Mucosa of descending colon (tissue), 3 donors: ENCODE measurements around the gene CDO1. TPM values are rescaled to one million over a fixed set of nuclear protein-coding genes. Genes with fewer than 3 reads are reported as not detected.

Experiments used
- ATAC-seq: fragments of 200-7000 bp; cut with Tn5 transposase; one replicate; pipeline ENCODE4 v1.9.1; 2020; ENCODE audit warnings: mild to moderate bottlenecking, moderate library complexity
- DNase-seq, 3 donors: peaks; one replicate each; pipeline ENCODE4 v3.0.0-alpha.2; 2020
- H3K36me3 ChIP-seq: fragments of 200-600 bp; one replicate; pipeline ENCODE4 v1.8.0; 2021; ENCODE audit warnings: low read depth, mild to moderate bottlenecking
- H3K4me1 ChIP-seq: fragments of 200-600 bp; one replicate; pipeline ENCODE4 v1.8.0; 2021; ENCODE audit warnings: low read depth, mild to moderate bottlenecking
- H3K4me3 ChIP-seq: fragments of 200-600 bp; one replicate; pipeline ENCODE4 v1.8.0; 2021; ENCODE audit warnings: mild to moderate bottlenecking
- H3K9me3 ChIP-seq: fragments of 200-600 bp; one replicate; pipeline ENCODE4 v1.8.0; 2021; ENCODE audit warnings: mild to moderate bottlenecking
- intact Hi-C, 2 donors: fragments of 100-400 bp; cut with DNase I in 1 of 2; cut with micrococcal nuclease in 1 of 2; formaldehyde crosslinking; loops; one replicate each; pipeline versions ENCODE4 v1.11.0 to v1.11.1; 2022; cut with DNase I, micrococcal nuclease
- long read RNA-seq, 2 donors: library from polyadenylated mRNA; unstranded; transcript quantifications; one replicate each; pipeline ENCODE4 v2.0.0, GENCODE V29; 2019 to 2021
- total RNA-seq, 3 donors: library from RNA; stranded (reverse); fragmentation: NEBNext Ultra II Directional in 2 of 3; extraction: Animal tissue kit (Norgen Biotek cat#: 25700) in 2 of 3; gene quantifications; one replicate each; pipeline versions ENCODE4 v1.2.1 to v1.2.4, GENCODE V29; 2021 to 2023
- TF ChIP-seq, protein P1 (sequence below): fragments of 200-600 bp; IDR thresholded peaks from one replicate; pipeline ENCODE4 v1.8.0; 2022; ENCODE audit warnings: antibody characterized with exemption, mild to moderate bottlenecking
- donor health status: DM: no; HTN: no; CAD: no; lungs with moderate emphysema.
- donor health status: DM: no; HTN: no; CAD: no.
- donor health status: DM: no; HTN: yes; CAD: no.

The CDO1 gene
- total RNA-seq: 1 to 10 TPM in 2 of 3 donors, not detected in 1; 2.0 to 3.0 TPM
- long read RNA-seq, donor 1, partial matches to known transcripts: 0 of 2 reads
- long read RNA-seq, donor 1, other reads (novel, unspliced or antisense): 1 of 2 reads
- long read RNA-seq, donor 2, partial matches to known transcripts: 0 of 1 reads
- long read RNA-seq, donor 2, other reads (novel, unspliced or antisense): 0 of 1 reads

DNA sequence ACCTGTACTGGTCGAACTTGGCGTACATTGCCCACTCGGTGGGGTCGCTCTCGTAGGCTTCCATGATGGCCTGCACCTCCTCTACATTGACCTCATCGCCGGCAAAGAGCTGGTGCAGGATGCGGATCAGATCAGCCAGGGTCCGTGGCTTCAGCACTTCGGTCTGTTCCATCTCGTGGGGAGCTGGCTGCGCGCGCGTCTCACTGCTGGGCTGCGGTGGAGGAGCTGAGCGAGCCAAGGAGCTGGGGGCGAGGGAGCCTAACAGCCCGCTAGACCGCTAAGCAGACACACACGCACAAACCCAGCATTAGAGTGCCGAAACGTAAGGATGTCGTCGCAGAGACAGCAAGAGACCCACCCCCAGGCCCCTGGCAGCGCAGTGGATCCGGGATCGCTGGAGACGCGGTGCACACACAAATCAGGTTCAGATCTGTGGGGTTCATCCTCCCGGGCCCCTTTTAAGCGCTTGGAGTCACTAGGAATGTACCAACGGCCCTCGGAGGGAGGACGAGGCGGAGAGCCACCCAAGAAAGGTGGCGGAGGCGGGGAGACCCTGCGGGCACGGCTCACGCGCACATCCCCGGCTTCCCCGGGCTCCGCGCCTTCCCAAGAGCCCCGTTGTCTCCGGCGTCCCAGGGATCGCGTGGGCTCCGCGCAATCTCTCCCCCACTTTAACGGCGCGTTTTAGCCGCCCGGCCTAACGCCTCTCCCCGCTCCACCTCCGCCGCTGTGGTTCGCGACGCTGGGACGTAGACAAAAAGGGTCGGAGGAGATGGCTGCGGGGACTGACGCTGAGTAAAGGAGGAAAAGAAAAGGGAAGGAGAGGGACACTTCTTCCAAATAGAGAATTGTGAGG, at the start of gene CDO1:
Gene CDO1, minus strand, starts transcription at position 434 of the 856 bp plus-strand sequence. Its CDS starts 262 bp downstream, at position 172.
- no peaks in the 10 kb centered on the region for H3K36me3 ChIP-seq
- H3K4me3 ChIP-seq: no peak within 1 kb of the TSS
- peak in 2 of 3 donors; percentile 22 to 54 for DNase-seq
- intact Hi-C loops: no loop called here
- TF ChIP-seq, protein P1, sequence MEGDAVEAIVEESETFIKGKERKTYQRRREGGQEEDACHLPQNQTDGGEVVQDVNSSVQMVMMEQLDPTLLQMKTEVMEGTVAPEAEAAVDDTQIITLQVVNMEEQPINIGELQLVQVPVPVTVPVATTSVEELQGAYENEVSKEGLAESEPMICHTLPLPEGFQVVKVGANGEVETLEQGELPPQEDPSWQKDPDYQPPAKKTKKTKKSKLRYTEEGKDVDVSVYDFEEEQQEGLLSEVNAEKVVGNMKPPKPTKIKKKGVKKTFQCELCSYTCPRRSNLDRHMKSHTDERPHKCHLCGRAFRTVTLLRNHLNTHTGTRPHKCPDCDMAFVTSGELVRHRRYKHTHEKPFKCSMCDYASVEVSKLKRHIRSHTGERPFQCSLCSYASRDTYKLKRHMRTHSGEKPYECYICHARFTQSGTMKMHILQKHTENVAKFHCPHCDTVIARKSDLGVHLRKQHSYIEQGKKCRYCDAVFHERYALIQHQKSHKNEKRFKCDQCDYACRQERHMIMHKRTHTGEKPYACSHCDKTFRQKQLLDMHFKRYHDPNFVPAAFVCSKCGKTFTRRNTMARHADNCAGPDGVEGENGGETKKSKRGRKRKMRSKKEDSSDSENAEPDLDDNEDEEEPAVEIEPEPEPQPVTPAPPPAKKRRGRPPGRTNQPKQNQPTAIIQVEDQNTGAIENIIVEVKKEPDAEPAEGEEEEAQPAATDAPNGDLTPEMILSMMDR: no peak
- peak; percentile 45 for ATAC-seq
- no peaks in the 10 kb centered on the region for H3K9me3 ChIP-seq
- H3K4me1 ChIP-seq: peaks cover 8% of the 10 kb centered on the region

DNA sequence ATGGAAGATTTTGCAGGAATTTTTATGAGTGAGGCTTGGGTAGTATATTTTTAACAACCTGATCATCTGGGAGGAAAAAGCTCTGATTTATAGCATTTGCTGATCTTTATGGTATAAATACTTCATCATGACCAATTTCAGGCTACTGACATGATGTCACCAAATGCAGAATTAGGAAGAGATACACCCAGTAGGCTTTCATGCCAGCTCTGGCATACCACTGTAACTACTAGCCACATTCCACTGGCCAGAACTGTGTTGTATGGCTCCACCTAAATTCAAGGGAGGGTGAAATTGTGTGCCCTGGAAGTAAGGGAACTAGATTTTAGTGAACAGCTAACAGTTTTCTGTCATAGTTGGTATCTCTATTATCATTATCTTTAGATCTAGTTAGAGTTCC, 42.9 kb upstream of the CDO1 start:
- DNase-seq: no peak

DNA sequence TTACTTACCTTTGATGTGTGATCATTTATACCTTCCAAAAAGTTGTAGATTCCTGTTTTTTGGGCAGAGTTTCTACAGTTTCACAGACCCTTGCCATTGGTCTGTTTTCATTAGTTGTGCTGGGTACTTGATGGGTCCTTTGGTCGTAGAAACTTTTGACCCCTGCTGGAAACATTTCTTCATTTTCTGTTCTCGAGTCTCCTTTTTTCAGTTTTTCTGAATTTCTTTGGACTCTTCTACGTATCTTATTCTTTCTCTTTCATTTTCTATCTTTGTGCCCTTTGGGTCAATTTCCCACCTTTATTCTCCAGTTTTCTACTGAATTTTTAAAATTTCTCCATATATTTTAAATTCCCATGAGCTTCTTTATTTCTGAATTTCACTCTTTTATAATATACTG, 41.9 kb upstream of the CDO1 start:
- Histone ChIP-seq H3K4me1 (peaks cover 7% of the 10 kb centered on the region), H3K4me3 (no peak overlapping the region), H3K36me3 (no peaks in the 10 kb centered on the region), H3K9me3 (no peaks in the 10 kb centered on the region)
- ATAC-seq: no peak
- TF ChIP-seq, protein P1: no peak
- intact Hi-C loops: no loop called here
- DNase-seq: no peak

More for the DNA sequence above, 42.9 kb upstream of the CDO1 start:
- TF ChIP-seq, protein P1: no peak
- Histone ChIP-seq H3K4me1 (peaks cover 7% of the 10 kb centered on the region), H3K36me3 (no peaks in the 10 kb centered on the region), H3K4me3 (no peak overlapping the region), H3K9me3 (peaks cover 3% of the 10 kb centered on the region)
- no peak for ATAC-seq
- intact Hi-C loops: no loop called here

DNA sequence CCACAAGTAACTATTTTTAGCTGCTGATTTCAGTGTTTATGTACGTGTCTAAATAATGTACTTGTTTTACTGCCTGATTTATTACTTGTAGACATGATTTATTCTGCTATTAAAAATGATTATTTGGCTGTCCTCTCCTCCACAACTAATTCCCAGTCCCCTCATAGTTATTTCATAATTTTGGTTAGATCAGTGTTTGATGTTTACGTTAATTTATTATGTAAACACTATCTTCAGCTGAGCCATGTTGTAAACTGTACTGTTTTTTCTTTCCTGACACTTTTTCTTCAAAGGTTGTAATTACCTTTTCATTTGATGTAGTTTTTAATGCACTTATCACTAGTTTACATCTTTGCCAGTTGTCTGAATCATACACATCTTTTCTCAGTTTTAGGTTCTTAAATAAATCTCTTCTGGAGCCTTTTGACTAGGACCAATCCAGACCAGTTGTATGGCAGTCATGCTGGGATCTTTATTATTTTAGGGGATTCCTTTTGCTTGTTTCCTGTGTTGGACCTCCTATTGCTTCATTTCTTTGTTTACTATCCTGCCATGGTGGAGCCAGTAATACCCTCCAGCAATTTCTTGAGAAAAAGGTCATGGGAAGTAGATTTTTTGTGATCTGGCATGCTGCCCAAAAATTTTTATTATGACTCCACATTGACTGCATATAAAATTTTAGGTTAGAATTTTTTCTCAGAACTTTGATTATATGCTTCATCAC, 41.3 kb upstream of the CDO1 start:
- Histone ChIP-seq H3K9me3 (no peaks in the 10 kb centered on the region), H3K4me1 (peaks cover 7% of the 10 kb centered on the region), H3K4me3 (no peak overlapping the region), H3K36me3 (no peaks in the 10 kb centered on the region)
- no peak for ATAC-seq
- DNase-seq: no peak
- intact Hi-C loops: no loop called here
- TF ChIP-seq, protein P1: no peak

DNA sequence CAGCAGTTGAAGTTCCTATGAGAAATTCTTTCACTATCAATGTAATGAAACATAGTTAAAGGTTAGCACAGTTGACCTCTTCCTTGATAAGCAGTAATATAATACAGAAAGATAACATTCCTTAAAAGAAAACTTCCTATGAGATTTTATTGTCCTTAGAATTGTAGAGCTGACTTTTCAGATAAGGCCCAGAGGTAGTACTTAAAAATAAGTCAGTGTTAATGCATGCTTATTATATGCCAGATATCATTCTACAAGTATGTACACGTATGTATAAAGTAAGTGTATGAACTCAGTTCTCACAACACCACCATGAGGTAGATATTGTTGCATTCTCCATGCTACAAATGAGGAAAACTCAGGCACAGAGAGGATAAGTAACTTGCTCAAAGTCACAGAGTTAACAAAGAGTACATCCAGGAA, 40.6 kb upstream of the CDO1 start:
- intact Hi-C loops: no loop called here
- H3K4me1 ChIP-seq: peaks cover 7% of the 10 kb centered on the region
- peak; percentile 68 for ATAC-seq
- no peaks in the 10 kb centered on the region for H3K9me3 ChIP-seq
- TF ChIP-seq, protein P1: no peak
- no peak for DNase-seq
- no peaks in the 10 kb centered on the region for H3K36me3 ChIP-seq
- no peak overlapping the region for H3K4me3 ChIP-seq
